ENCODE measurements around the gene MED12.
"Not testable (repeated sequence)": the region's sequence is repeated elsewhere in the genome, so short reads cannot be mapped to it uniquely, and the experiment has no call there.

Gene MED12

DNA sequence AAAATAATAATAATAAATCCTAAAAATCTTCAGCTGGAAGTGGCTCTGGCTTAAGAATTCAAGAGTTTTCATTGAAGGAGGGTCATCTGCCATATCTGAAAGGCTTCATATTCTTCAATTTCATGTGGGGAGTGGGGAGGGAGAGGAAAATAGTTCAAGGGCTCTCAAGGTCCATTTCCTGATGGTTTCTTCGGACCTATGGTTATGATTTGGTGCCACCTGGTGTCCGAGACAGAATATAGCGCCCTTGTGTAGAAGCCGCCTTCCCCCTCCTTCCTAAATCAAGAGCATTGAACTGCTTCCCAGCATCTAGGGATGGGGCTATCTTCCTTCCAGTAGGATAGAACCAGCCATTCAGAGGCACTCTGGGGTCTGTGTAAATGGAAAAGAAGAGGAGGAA is 60.5 kb downstream of the MED12 start:
- no peak overlapping the region for H3K27ac ChIP-seq (replicated peaks)
- TF ChIP-seq GABPA (IDR thresholded peaks at IDR 0.05; ENCODE audit: low read depth), result no peak
- TF ChIP-seq, protein P1, sequence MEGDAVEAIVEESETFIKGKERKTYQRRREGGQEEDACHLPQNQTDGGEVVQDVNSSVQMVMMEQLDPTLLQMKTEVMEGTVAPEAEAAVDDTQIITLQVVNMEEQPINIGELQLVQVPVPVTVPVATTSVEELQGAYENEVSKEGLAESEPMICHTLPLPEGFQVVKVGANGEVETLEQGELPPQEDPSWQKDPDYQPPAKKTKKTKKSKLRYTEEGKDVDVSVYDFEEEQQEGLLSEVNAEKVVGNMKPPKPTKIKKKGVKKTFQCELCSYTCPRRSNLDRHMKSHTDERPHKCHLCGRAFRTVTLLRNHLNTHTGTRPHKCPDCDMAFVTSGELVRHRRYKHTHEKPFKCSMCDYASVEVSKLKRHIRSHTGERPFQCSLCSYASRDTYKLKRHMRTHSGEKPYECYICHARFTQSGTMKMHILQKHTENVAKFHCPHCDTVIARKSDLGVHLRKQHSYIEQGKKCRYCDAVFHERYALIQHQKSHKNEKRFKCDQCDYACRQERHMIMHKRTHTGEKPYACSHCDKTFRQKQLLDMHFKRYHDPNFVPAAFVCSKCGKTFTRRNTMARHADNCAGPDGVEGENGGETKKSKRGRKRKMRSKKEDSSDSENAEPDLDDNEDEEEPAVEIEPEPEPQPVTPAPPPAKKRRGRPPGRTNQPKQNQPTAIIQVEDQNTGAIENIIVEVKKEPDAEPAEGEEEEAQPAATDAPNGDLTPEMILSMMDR (IDR thresholded peaks at IDR 0.05; ENCODE audit: insufficient read depth, low read length), result peak; percentile 36
- no peak overlapping the region for H3K4me3 ChIP-seq (replicated peaks; ENCODE audit: insufficient read depth, low read length)
- no peaks in the 10 kb centered on the region for H3K27me3 ChIP-seq (ENCODE audit: insufficient read depth, poor library complexity, severe bottlenecking)
- peak in 1 of 2 experiments; percentile 59 for DNase-seq (ENCODE audit: low read depth in 1 of 2, low spot score in 1 of 2)

DNA sequence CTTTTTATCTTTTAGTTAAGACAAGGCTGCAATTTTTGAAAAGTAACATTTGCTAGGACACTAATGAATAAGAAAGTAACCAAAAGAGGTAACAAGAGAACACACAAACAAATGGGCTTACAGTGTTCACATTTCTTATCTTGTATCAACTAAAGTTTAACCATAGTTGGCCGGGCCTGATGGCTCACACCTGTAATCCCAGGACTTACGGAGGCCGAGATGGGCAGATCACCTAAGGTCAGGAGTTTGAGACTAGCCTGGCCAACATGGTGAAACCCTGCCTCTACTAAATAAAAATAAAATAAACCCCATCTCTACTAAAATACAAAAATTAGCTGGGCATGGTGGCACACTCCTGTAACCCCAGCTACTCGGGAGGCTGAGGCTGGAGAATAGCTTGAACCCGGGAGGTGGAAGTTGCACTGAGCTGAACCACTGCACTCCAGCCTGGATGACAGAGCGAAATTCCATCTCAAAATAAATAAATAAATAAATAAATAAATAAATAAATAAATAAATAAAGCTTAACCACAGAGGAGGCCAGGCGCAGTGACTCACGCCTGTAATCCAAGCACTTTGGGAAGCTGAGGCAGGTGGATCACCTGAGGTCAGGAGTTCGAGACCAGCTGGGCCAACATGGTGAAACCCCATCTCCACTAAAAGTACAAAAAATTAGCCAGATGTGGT is 62.3 kb downstream of the MED12 start:
- H3K4me3 ChIP-seq (replicated peaks; ENCODE audit: insufficient read depth, low read length); H3K27me3 ChIP-seq (ENCODE audit: insufficient read depth, poor library complexity, severe bottlenecking); DNase-seq (ENCODE audit: low read depth in 1 of 2, low spot score in 1 of 2): not testable (repeated sequence)
- peak overlapping the region; percentile 95 for H3K27ac ChIP-seq (replicated peaks)

DNA sequence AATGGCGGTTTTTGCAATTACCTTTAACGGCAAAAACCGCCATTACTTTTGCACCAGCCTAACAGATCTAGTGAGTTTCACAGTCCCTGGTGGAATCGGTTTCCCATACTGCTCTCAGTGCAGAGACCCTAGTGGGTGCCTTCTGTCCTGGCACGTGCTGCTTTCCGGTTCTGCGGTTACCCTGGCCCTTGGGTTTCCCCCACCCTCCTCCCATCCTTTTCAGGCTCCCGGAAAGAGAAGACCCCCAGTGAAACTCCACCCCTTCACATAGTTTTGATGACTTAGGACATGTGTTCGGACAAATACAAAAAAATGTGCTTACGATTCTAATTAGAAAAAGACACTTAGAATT is 63.1 kb downstream of the MED12 start:
- peak overlapping the region; percentile 95 for H3K27ac ChIP-seq (replicated peaks)
- H3K4me3 ChIP-seq (replicated peaks; ENCODE audit: insufficient read depth, low read length), result peak overlapping the region; percentile 20; the same call in 1 of the 2 replicates
- peak in 1 of 2 experiments; percentile 39 for DNase-seq (ENCODE audit: low read depth in 1 of 2, low spot score in 1 of 2)
- H3K27me3 ChIP-seq (ENCODE audit: insufficient read depth, poor library complexity, severe bottlenecking), result no peaks in the 10 kb centered on the region
- TF ChIP-seq GABPA (IDR thresholded peaks at IDR 0.05; ENCODE audit: low read depth), result no peak
- no peak for TF ChIP-seq SPI1 (IDR thresholded peaks at IDR 0.05; ENCODE audit: borderline replicate concordance, low read depth)
- TF ChIP-seq, protein P1 (IDR thresholded peaks at IDR 0.05; ENCODE audit: insufficient read depth, low read length), result no peak
- no peak; the same call in 1 of the 2 replicates for TF ChIP-seq POLR2AphosphoS5 (IDR thresholded peaks at IDR 0.05; ENCODE audit: low read depth)
- TF ChIP-seq, protein P2, sequence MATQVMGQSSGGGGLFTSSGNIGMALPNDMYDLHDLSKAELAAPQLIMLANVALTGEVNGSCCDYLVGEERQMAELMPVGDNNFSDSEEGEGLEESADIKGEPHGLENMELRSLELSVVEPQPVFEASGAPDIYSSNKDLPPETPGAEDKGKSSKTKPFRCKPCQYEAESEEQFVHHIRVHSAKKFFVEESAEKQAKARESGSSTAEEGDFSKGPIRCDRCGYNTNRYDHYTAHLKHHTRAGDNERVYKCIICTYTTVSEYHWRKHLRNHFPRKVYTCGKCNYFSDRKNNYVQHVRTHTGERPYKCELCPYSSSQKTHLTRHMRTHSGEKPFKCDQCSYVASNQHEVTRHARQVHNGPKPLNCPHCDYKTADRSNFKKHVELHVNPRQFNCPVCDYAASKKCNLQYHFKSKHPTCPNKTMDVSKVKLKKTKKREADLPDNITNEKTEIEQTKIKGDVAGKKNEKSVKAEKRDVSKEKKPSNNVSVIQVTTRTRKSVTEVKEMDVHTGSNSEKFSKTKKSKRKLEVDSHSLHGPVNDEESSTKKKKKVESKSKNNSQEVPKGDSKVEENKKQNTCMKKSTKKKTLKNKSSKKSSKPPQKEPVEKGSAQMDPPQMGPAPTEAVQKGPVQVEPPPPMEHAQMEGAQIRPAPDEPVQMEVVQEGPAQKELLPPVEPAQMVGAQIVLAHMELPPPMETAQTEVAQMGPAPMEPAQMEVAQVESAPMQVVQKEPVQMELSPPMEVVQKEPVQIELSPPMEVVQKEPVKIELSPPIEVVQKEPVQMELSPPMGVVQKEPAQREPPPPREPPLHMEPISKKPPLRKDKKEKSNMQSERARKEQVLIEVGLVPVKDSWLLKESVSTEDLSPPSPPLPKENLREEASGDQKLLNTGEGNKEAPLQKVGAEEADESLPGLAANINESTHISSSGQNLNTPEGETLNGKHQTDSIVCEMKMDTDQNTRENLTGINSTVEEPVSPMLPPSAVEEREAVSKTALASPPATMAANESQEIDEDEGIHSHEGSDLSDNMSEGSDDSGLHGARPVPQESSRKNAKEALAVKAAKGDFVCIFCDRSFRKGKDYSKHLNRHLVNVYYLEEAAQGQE (IDR thresholded peaks at IDR 0.05; ENCODE audit: insufficient replicate concordance, low read depth), result no peak

- peak; percentile 76 to 94 for DNase-seq (ENCODE audit: low read depth in 1 of 2, low spot score in 1 of 2)
- Histone ChIP-seq H3K4me3 (replicated peaks; ENCODE audit: insufficient read depth, low read length) (peak overlapping the region; percentile 20), H3K27me3 (ENCODE audit: insufficient read depth, poor library complexity, severe bottlenecking) (no peaks in the 10 kb centered on the region), H3K27ac (replicated peaks) (peak overlapping the region; percentile 95)
- TF ChIP-seq, protein P2 (IDR thresholded peaks at IDR 0.05; ENCODE audit: insufficient replicate concordance, low read depth), result peak; percentile 1
- TF ChIP-seq SPI1 (IDR thresholded peaks at IDR 0.05; ENCODE audit: borderline replicate concordance, low read depth) (no peak), GABPA (IDR thresholded peaks at IDR 0.05; ENCODE audit: low read depth) (peak; percentile 71), POLR2AphosphoS5 (IDR thresholded peaks at IDR 0.05; ENCODE audit: low read depth) (peak; percentile 79)
- TF ChIP-seq, protein P1 (IDR thresholded peaks at IDR 0.05; ENCODE audit: insufficient read depth, low read length), result no peak
Measured at GRCh38 chrX:71181910-71182799, 63.8 kb downstream of the MED12 start.

Measured in HL-60 (cell line).